A549 treated with ZK216348 at 1 μM for 4 hours (cell line): ENCODE measurements around the gene MAPK11. TPM values are rescaled to one million over a fixed set of nuclear protein-coding genes. Genes with fewer than 3 reads are reported as not detected.

Experiments
- total RNA-seq: library from RNA; stranded (reverse); fragments of 200-300 nt; extraction: Qiagen RNA extraction; gene quantifications from 5 replicates; pipeline ENCODE4 v1.2.3, GENCODE V29; 2022; ENCODE audit warnings: low read depth

The MAPK11 gene
- total RNA-seq = 3.8 to 7.8 TPM (median 6.5 TPM) in 5 replicates

GRCh38 chr22:50269970-50270665 is at the start of gene MAPK11:
Gene MAPK11 (minus strand): TSS chr22:50270380. CDS start chr22:50270292, 88 bp downstream.

GRCh38 chr22:50306753-50307749 is 36.9 kb upstream of the MAPK11 start, which contains the start of gene PLXNB2:
Gene PLXNB2 (minus strand): TSS chr22:50307646. CDS start chr22:50290584, 17,062 bp downstream.

GRCh38 chr22:50261615-50262459 is 8.3 kb downstream of the MAPK11 start, which contains the start of gene MAPK12:
Gene MAPK12 (minus strand): TSS chr22:50261683. CDS start chr22:50261509, 174 bp downstream.

GRCh38 chr22:50250555-50251476 is 19.4 kb downstream of the MAPK11 start, which contains the start of gene HDAC10:
Gene HDAC10 (minus strand): TSS chr22:50251265. CDS start chr22:50251032, 233 bp downstream.

GRCh38 chr22:50244420-50245213 is 25.6 kb downstream of the MAPK11 start, which contains the start of gene TUBGCP6:
Gene TUBGCP6 (minus strand): TSS chr22:50245023. CDS start chr22:50244459, 564 bp downstream.

Other genes starting within 250 kb of the MAPK11 start
- gene TTLL8, start 212.1 kb downstream of the MAPK11 start, total RNA-seq = not detected in 5 replicates
- gene MLC1, start 185.0 kb downstream of the MAPK11 start, total RNA-seq = 0.04 to 0.08 TPM in 2 of 5 replicates, not detected in the others
- gene MOV10L1, start 180.4 kb downstream of the MAPK11 start, total RNA-seq = not detected in 5 replicates
- 3.7 to 7.7 TPM (median 7.1 TPM) in 5 replicates for gene PANX2, start 99.6 kb downstream of the MAPK11 start, total RNA-seq
- gene TRABD, start 84.5 kb downstream of the MAPK11 start, total RNA-seq = 17.4 to 41.6 TPM (median 34.7 TPM) in 5 replicates
- gene SELENOO, start 69.4 kb downstream of the MAPK11 start, total RNA-seq = 9.5 to 23.6 TPM (median 18.4 TPM) in 5 replicates
- 4.5 to 13.6 TPM (median 11.5 TPM) in 5 replicates for gene TUBGCP6, start 25.4 kb downstream of the MAPK11 start, total RNA-seq
- gene HDAC10, start 19.1 kb downstream of the MAPK11 start, total RNA-seq = 5.7 to 14.6 TPM (median 10.7 TPM) in 5 replicates
- 17.0 to 30.2 TPM (median 24.5 TPM) in 5 replicates for gene MAPK12, start 8.7 kb downstream of the MAPK11 start, total RNA-seq
- 62.3 to 128 TPM (median 115 TPM) in 5 replicates for gene PLXNB2, start 37.3 kb upstream of the MAPK11 start, total RNA-seq
- gene DENND6B, start 56.6 kb upstream of the MAPK11 start, total RNA-seq = 1.6 to 4.3 TPM (median 3.6 TPM) in 5 replicates
- gene PPP6R2, start 72.9 kb upstream of the MAPK11 start, total RNA-seq = 8.2 to 15.9 TPM (median 12.4 TPM) in 5 replicates
- 9.8 to 29.9 TPM (median 27.6 TPM) in 5 replicates for gene SBF1, start 204.7 kb upstream of the MAPK11 start, total RNA-seq
- gene ADM2, start 211.2 kb upstream of the MAPK11 start, total RNA-seq = 0.27 to 0.84 TPM (median 0.69 TPM) in 5 replicates
- gene MIOX, start 216.5 kb upstream of the MAPK11 start, total RNA-seq = not detected in 5 replicates
- 21.8 to 55.9 TPM (median 46.5 TPM) in 5 replicates for gene LMF2, start 237.3 kb upstream of the MAPK11 start, total RNA-seq
- 28.3 to 43.0 TPM (median 36.3 TPM) in 5 replicates for gene NCAPH2, start 237.8 kb upstream of the MAPK11 start, total RNA-seq